HCT116 (cell line): ENCODE data around the gene OTOP1. TPM values are rescaled to one million over a fixed set of nuclear protein-coding genes. Genes with fewer than 3 reads are reported as not detected.
"Not testable (repeated sequence)": the region's sequence is repeated elsewhere in the genome, so short reads cannot be mapped to it uniquely, and the experiment has no call there.

ENCODE experiments used
- ATAC-seq: fragments of 200-7000 bp; cut with Tn5 transposase; 2 replicates; pipeline ENCODE4 v1.9.1; 2020; ENCODE audit warnings: mild to moderate bottlenecking, moderate library complexity
- BruUV-seq: library from RNA; stranded (reverse); fragments of 400-500 nt; replicated peaks from 2 replicates; lab custom pipeline; 2021; lab: Mats Ljungman, UMichigan
- CTCF ChIA-PET: fragments of 300-600 bp; sonication (Branson Sonifier 250); formaldehyde crosslinking; loops from one replicate; lab custom pipeline; 2021; ENCODE audit warnings: antibody characterized with exemption; lab: Charles Lee
- POLR2A ChIA-PET: fragments of 300-600, 350-600 bp; sonication (Branson Sonifier 250); formaldehyde crosslinking; loops from one replicate; lab custom pipeline; 2021; ENCODE audit warnings: antibody characterized with exemption; lab: Charles Lee
- RAD21 ChIA-PET, 2 experiments: fragments of 300-600 bp; sonication (Branson Sonifier 250); formaldehyde crosslinking; loops; one replicate each; lab custom pipeline; 2023; ENCODE audit warnings: low total read pairs in 2 of 2; ENCODE audit not compliant: uncharacterized antibody in 2 of 2, unreplicated experiment in 2 of 2, low non-redundant PET in 1 of 2; lab: Charles Lee
- DNase-seq: peaks from one replicate; pipeline ENCODE4 v3.0.0-alpha.2; 2010; ENCODE audit warnings: low read depth, low spot score
- H2AFZ ChIP-seq: fragments of 200-600 bp; shearing (Covaris generic), sonication (generic); 2 replicates; pipeline ENCODE4 v1.6.1; 2017; ENCODE audit warnings: low read depth, mixed run types, mixed read lengths, antibody characterized with exemption, low read length; ENCODE audit not compliant: poor library complexity, severe bottlenecking
- H3K27ac ChIP-seq: 2 replicates; pipeline ENCODE4 v1.5.1; 2012; ENCODE audit warnings: low read depth, low read length
- H3K27me3 ChIP-seq: fragments of 200-600 bp; sonication (generic); 2 replicates; pipeline ENCODE4 v1.6.1; 2016; ENCODE audit warnings: mixed run types, low read length, mixed read lengths; ENCODE audit not compliant: insufficient read depth
- H3K36me3 ChIP-seq, 2 experiments: fragments of 200-500 bp in 1 of 2; fragments of 200-600 bp in 1 of 2; sonication (Bioruptor generic) in 1 of 2; sonication (generic) in 1 of 2; 2 replicates each; pipeline versions ENCODE4 v1.5.1 to v1.6.1; 2014 to 2016; ENCODE audit warnings: low read length in 2 of 2, inconsistent platforms in 1 of 2, mixed read lengths in 1 of 2, mixed run types in 1 of 2; ENCODE audit not compliant: insufficient read depth in 2 of 2, control insufficient read depth in 1 of 2
- H3K4me1 ChIP-seq, 2 experiments: fragments of 200-600 bp in 1 of 2; sonication (generic) in 1 of 2; 2 replicates each; pipeline versions ENCODE4 v1.5.1 to v1.6.1; 2012 to 2017; ENCODE audit warnings: low read length in 2 of 2, inconsistent platforms in 1 of 2, mild to moderate bottlenecking in 1 of 2, mixed read lengths in 1 of 2, mixed run types in 1 of 2, moderate library complexity in 1 of 2; ENCODE audit not compliant: insufficient read depth in 2 of 2, control insufficient read depth in 1 of 2
- H3K4me2 ChIP-seq: fragments of 200-600 bp; sonication (generic); 2 replicates; pipeline ENCODE4 v1.6.1; 2017; ENCODE audit warnings: mixed run types, low read length, mixed read lengths
- H3K4me3 ChIP-seq, 2 experiments: fragments of 200-600 bp in 1 of 2; sonication (generic) in 1 of 2; replicated peaks in 1 of 2; 2 replicates each; pipeline ENCODE4 v1.5.1; 2011 to 2016; ENCODE audit warnings: low read length in 2 of 2, control low read depth in 1 of 2, low read depth in 1 of 2, mild to moderate bottlenecking in 1 of 2, mixed read lengths in 1 of 2, mixed run types in 1 of 2
- H3K79me2 ChIP-seq: fragments of 200-600 bp; sonication (generic); 2 replicates; pipeline ENCODE4 v1.6.1; 2017; ENCODE audit warnings: mild to moderate bottlenecking, mixed run types, low read length, moderate library complexity, mixed read lengths; ENCODE audit not compliant: insufficient read depth
- H3K9ac ChIP-seq: fragments of 200-600 bp; sonication (generic); 2 replicates; pipeline ENCODE4 v1.6.1; 2016; ENCODE audit warnings: low read length, mixed read lengths
- H3K9me2 ChIP-seq: fragments of 200-600 bp; sonication (generic), shearing (Covaris generic); 2 replicates; pipeline ENCODE4 v1.6.1; 2017; ENCODE audit warnings: mixed run types, mild to moderate bottlenecking, moderate library complexity; ENCODE audit not compliant: insufficient read depth
- H3K9me3 ChIP-seq, 2 experiments: fragments of 200-500 bp in 1 of 2; fragments of 200-600 bp in 1 of 2; sonication (Bioruptor generic) in 1 of 2; sonication (generic) in 1 of 2; 2 replicates each; pipeline ENCODE4 v1.6.1; 2014 to 2017; ENCODE audit warnings: low read length in 2 of 2, mixed read lengths in 2 of 2, inconsistent platforms in 1 of 2, low read depth in 1 of 2, mild to moderate bottlenecking in 1 of 2, mixed run types in 1 of 2, moderate library complexity in 1 of 2; ENCODE audit not compliant: control insufficient read depth in 1 of 2, insufficient read depth in 1 of 2
- H4K20me1 ChIP-seq: fragments of 200-600 bp; sonication (generic), shearing (Covaris generic); 2 replicates; pipeline ENCODE4 v1.6.1; 2017; ENCODE audit warnings: mixed run types, mild to moderate bottlenecking, moderate library complexity; ENCODE audit not compliant: insufficient read depth
- CEBPB ChIP-seq: IDR thresholded peaks from 2 replicates; pipeline ENCODE4 v1.6.1; 2012; ENCODE audit warnings: low read depth
- RAD21 ChIP-seq: IDR thresholded peaks from 2 replicates; pipeline ENCODE4 v1.6.1; 2012; ENCODE audit warnings: low read depth, mild to moderate bottlenecking
- SP1 ChIP-seq: IDR thresholded peaks from 2 replicates; pipeline ENCODE4 v1.6.1; 2012; ENCODE audit warnings: low read depth
- intact Hi-C: fragments of 100-400 bp; cut with micrococcal nuclease; formaldehyde crosslinking; loops from 2 replicates; pipeline ENCODE4 v1.10.0; 2022
- total RNA-seq: library from RNA; stranded (reverse); gene quantifications from one replicate; pipeline ENCODE4 v1.2.1, GENCODE V29; 2021; ENCODE audit not compliant: unreplicated experiment
- TF ChIP-seq, protein P1 (sequence below): IDR thresholded peaks from 2 replicates; pipeline ENCODE4 v1.6.1; 2012; ENCODE audit warnings: low read depth

OTOP1 gene
- total RNA-seq, 1 experiment from 2014 or later: not detected

DNA sequence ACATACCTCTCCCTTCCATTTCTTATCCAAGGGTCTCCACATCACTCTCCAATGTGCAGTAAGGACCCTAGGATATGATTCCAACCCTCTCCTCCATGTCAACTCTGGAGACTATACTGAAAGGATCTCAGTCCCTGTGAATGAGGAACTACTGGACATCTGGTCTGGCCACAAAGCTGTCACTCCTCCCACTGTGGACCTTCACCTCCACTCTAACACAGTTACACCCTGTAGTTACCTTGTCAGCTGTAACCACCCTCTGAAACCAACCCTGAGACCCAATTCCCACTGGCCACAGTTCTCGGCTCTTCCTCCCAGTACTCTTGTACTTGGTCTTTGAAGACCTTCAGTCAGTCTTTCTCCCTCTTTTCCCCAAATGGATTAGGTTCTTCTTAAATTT lies 18.4 kb upstream of the OTOP1 start:
- POLR2A ChIA-PET: no interaction called here
- H3K4me2 ChIP-seq: no peak overlapping the region
- H3K27ac ChIP-seq: no peak overlapping the region
- no peak overlapping the region for H2AFZ ChIP-seq
- no peak for TF ChIP-seq CEBPB
- no peak for TF ChIP-seq SP1
- TF ChIP-seq, protein P1, sequence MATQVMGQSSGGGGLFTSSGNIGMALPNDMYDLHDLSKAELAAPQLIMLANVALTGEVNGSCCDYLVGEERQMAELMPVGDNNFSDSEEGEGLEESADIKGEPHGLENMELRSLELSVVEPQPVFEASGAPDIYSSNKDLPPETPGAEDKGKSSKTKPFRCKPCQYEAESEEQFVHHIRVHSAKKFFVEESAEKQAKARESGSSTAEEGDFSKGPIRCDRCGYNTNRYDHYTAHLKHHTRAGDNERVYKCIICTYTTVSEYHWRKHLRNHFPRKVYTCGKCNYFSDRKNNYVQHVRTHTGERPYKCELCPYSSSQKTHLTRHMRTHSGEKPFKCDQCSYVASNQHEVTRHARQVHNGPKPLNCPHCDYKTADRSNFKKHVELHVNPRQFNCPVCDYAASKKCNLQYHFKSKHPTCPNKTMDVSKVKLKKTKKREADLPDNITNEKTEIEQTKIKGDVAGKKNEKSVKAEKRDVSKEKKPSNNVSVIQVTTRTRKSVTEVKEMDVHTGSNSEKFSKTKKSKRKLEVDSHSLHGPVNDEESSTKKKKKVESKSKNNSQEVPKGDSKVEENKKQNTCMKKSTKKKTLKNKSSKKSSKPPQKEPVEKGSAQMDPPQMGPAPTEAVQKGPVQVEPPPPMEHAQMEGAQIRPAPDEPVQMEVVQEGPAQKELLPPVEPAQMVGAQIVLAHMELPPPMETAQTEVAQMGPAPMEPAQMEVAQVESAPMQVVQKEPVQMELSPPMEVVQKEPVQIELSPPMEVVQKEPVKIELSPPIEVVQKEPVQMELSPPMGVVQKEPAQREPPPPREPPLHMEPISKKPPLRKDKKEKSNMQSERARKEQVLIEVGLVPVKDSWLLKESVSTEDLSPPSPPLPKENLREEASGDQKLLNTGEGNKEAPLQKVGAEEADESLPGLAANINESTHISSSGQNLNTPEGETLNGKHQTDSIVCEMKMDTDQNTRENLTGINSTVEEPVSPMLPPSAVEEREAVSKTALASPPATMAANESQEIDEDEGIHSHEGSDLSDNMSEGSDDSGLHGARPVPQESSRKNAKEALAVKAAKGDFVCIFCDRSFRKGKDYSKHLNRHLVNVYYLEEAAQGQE: no peak
- no peak for TF ChIP-seq RAD21
- H3K9me3 ChIP-seq: no peaks in the 10 kb centered on the region
- no peaks in the 10 kb centered on the region for H3K27me3 ChIP-seq
- H4K20me1 ChIP-seq: no peaks in the 10 kb centered on the region
- DNase-seq: no peak
- peaks cover 5 to 16% of the 10 kb centered on the region in 2 experiments; a peak in 3 of 4 replicates for H3K36me3 ChIP-seq
- no peaks in the 10 kb centered on the region for H3K9me2 ChIP-seq
- H3K79me2 ChIP-seq: peaks cover 16% of the 10 kb centered on the region
- no TSS peak for BruUV-seq
- H3K4me1 ChIP-seq: peaks cover 8 to 16% of the 10 kb centered on the region in 2 experiments
- intact Hi-C loops: no loop called here
- no peak overlapping the region for H3K4me3 ChIP-seq
- CTCF ChIA-PET: no interaction called here
- no peak for ATAC-seq
- RAD21 ChIA-PET: no interaction called here
- no peak overlapping the region for H3K9ac ChIP-seq

DNA sequence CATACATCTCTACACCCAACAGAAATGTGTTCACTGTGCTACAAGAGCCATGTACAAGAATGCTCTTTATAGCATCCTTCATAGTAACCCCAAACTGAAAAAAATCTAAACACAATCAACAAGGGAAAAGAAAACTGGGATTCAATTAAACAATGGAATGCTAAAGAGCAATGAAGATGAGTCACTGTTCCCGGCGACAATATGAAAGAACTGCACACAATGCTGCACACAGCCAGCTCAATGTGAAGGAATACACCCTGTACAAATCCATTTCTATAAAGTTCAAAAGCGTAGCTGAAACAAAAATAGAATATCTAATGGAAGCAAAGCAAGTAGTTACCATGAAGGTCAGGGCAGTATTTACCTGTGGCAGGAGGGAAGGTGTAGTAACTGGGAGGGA lies 12.8 kb upstream of the OTOP1 start:
- intact Hi-C loops, H3K4me3 ChIP-seq, H3K27me3 ChIP-seq, RAD21 ChIA-PET, H3K4me2 ChIP-seq, ATAC-seq, BruUV-seq, H3K9me3 ChIP-seq, CTCF ChIA-PET, POLR2A ChIA-PET, H3K79me2 ChIP-seq, H3K9ac ChIP-seq, H3K4me1 ChIP-seq, H4K20me1 ChIP-seq, H3K9me2 ChIP-seq, H2AFZ ChIP-seq, H3K27ac ChIP-seq, DNase-seq: not testable (repeated sequence)
- peaks cover 13 to 17% of the 10 kb centered on the region in 2 experiments for H3K36me3 ChIP-seq
